Thoracic aorta (tissue), 2 donors: Measurements from ENCODE around the gene TENM4. TPM values are rescaled to one million over a fixed set of nuclear protein-coding genes. Genes with fewer than 3 reads are reported as not detected.
"Not testable (repeated sequence)": the region's sequence is repeated elsewhere in the genome, so short reads cannot be mapped to it uniquely, and the experiment has no call there.

Experiments used
- ATAC-seq: fragments of 150-250 bp; one replicate; pipeline ENCODE4 v1.8.0; 2017; ENCODE audit warnings: low read depth; ENCODE audit not compliant: insufficient number of reproducible peaks, low FRiP score
- DNase-seq: peaks from one replicate; pipeline ENCODE4 v3.0.0-alpha.2; 2020; ENCODE audit warnings: low spot score
- H3K27ac ChIP-seq, 2 donors: fragments of 200-600 bp; sonication (generic); 1 replicate in 1 of 2; 2 replicates in 1 of 2; pipeline ENCODE4 v1.5.1; 2016; ENCODE audit warnings: mild to moderate bottlenecking in 2 of 2, moderate library complexity in 2 of 2
- H3K27me3 ChIP-seq: fragments of 200-600 bp; sonication (generic); replicated peaks from 2 replicates; pipeline ENCODE4 v1.6.0; 2016; ENCODE audit warnings: mild to moderate bottlenecking; ENCODE audit not compliant: insufficient read depth
- H3K36me3 ChIP-seq: fragments of 200-600 bp; sonication (generic); one replicate; pipeline ENCODE4 v1.5.1; 2016
- H3K4me1 ChIP-seq, 2 donors: fragments of 200-600 bp; sonication (generic); 1 replicate in 1 of 2; 2 replicates in 1 of 2; pipeline versions ENCODE4 v1.5.1 to v1.6.0; 2016; ENCODE audit warnings: low read depth in 2 of 2, mild to moderate bottlenecking in 1 of 2; ENCODE audit not compliant: control insufficient read depth in 1 of 2
- H3K4me3 ChIP-seq: fragments of 200-600 bp; sonication (generic); 2 replicates; pipeline ENCODE4 v1.5.1; 2016; ENCODE audit warnings: mild to moderate bottlenecking
- H3K9me3 ChIP-seq: fragments of 200-600 bp; sonication (generic); 2 replicates; pipeline ENCODE4 v1.5.1; 2016
- CTCF ChIP-seq: fragments of 200-600 bp; sonication (generic); IDR thresholded peaks from one replicate; pipeline ENCODE4 v1.5.1; 2019; ENCODE audit warnings: antibody characterized with exemption
- total RNA-seq, 2 donors: library from RNA; depleted of rRNA; stranded (reverse); fragments of >200 nt; gene quantifications; one replicate each; pipeline versions ENCODE4 v1.1.0 to v1.2.3, GENCODE V29; 2016

Gene TENM4
- total RNA-seq, 2 donors from 2014 or later: 6.1 to 13.3 TPM

DNA sequence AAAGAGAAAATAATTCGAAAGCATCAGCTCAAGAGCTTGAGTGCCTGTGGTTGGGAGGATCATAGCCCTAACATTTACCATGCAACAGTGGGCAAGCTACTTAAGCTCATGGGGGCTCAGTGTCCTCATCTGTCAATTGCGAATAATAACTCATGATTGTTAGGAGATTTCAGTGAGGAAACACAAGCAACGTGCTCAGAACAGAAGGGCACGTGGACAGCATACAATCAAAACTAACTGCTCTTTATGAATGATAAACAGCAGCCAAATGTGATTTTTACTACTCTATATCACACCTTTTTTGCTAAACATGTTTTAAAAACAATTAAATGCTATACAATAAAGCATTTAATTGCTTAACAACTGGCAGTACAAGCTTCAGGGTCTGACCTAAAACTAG lies 556.1 kb downstream of the TENM4 start:
- H3K27me3 ChIP-seq: no peaks in the 10 kb centered on the region
- DNase-seq (no peak), ATAC-seq (no peak)
- H3K27ac ChIP-seq: no peak overlapping the region
- no peaks in the 10 kb centered on the region for H3K36me3 ChIP-seq
- no peak overlapping the region for H3K4me3 ChIP-seq
- H3K9me3 ChIP-seq: no peaks in the 10 kb centered on the region
- H3K4me1 ChIP-seq: no peaks in the 10 kb centered on the region
- TF ChIP-seq CTCF: no peak

DNA sequence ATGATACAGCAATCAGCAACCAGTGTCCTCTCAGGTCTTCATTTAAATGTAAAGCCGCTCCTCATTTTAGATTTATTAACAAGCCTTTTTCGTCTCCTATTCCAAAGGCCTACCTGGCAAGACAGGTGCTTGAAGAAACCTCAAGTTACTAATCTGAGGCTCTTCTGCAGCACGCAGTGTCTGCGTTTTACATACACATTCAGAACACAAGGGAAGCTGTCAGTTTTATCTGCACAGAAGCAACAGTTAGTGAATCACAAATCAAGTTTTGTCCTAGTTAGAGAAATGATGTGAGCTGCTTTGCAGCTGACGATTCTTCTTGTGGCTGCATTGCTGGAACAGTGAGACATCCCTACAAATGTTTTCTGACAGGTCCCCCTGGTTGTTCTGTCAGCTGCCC lies 557.3 kb downstream of the TENM4 start:
- ATAC-seq (no peak), DNase-seq (no peak)
- Histone ChIP-seq H3K27ac (no peak overlapping the region), H3K36me3 (no peaks in the 10 kb centered on the region), H3K4me3 (no peak overlapping the region), H3K27me3 (no peaks in the 10 kb centered on the region), H3K4me1 (no peaks in the 10 kb centered on the region), H3K9me3 (no peaks in the 10 kb centered on the region)
- TF ChIP-seq CTCF: no peak

GRCh38 chr11:78879094-78879980 lies 561.5 kb downstream of the TENM4 start:
- H3K36me3 ChIP-seq, ATAC-seq, H3K27ac ChIP-seq, H3K27me3 ChIP-seq, H3K9me3 ChIP-seq, DNase-seq, H3K4me1 ChIP-seq, H3K4me3 ChIP-seq: not testable (repeated sequence)

- H3K27me3 ChIP-seq: no peaks in the 10 kb centered on the region
- H3K36me3 ChIP-seq: no peaks in the 10 kb centered on the region
- no peaks in the 10 kb centered on the region for H3K9me3 ChIP-seq
- ATAC-seq: no peak
- DNase-seq: no peak
- no peak overlapping the region for H3K27ac ChIP-seq
- no peak overlapping the region for H3K4me3 ChIP-seq
- no peaks in the 10 kb centered on the region for H3K4me1 ChIP-seq
- no peak for TF ChIP-seq CTCF
Measured at GRCh38 chr11:78878631-78879030, 562.2 kb downstream of the TENM4 start.

GRCh38 chr11:78876676-78877075 lies 564.2 kb downstream of the TENM4 start:
- Histone ChIP-seq H3K27ac (no peak overlapping the region), H3K27me3 (no peaks in the 10 kb centered on the region), H3K4me1 (no peaks in the 10 kb centered on the region), H3K4me3 (no peak overlapping the region), H3K36me3 (no peaks in the 10 kb centered on the region), H3K9me3 (no peaks in the 10 kb centered on the region)
- no peak for DNase-seq
- TF ChIP-seq CTCF: no peak
- ATAC-seq: no peak
